ENCODE measurements around the gene MAPK8. TPM values are rescaled to one million over a fixed set of nuclear protein-coding genes. Genes with fewer than 3 reads are reported as not detected.
A peak's percentile ranks its signal among the peaks of the same experiment; 100 is the strongest.

Gene MAPK8
- total and polyA plus RNA-seq, 4 donors: 75.8 to 107 (median 88.7) TPM

DNA sequence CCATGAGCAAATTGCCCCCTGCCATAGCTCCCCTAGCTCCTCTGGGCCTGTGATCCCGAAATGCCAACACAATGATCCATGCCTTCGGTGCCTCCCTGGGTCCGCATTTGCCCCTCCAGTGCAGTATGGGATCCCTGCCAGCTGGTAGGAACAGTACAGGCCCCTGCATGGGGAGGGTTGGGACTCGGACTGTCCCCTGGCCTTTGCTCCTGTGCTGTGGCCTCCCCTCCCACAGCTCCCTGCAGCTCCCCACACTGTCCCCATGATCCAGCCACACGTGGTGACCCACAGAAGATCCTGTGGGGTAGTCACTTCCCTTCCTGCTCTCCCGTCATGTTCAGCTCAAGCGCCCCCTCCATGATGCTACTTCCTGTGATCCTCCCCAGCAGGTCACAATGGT, 140.3 kb downstream of the MAPK8 start:
- Histone ChIP-seq H3K9me3 (ENCODE audit: control insufficient read depth, insufficient read depth, low read length) (no peaks in the 10 kb centered on the region), H3K4me1 (ENCODE audit: control insufficient read depth, insufficient read depth, low read length) (peaks cover 15% of the 10 kb centered on the region), H3K27me3 (ENCODE audit: control insufficient read depth, insufficient read depth, low read length) (no peaks in the 10 kb centered on the region), H3K4me3 (ENCODE audit: low read depth, low read length) (no peak overlapping the region), H3K36me3 (ENCODE audit: control insufficient read depth, insufficient read depth, low read length) (peaks cover 41% of the 10 kb centered on the region), H3K27ac (ENCODE audit: low read depth, low read length) (no peak overlapping the region)
- DNase-seq (ENCODE audit: low read depth in 4 of 6, low spot score in 6 of 6): no peak
- WGBS (ENCODE audit: insufficient coverage): 93% methylated on average over 7 of the region's 7 CpGs

DNA sequence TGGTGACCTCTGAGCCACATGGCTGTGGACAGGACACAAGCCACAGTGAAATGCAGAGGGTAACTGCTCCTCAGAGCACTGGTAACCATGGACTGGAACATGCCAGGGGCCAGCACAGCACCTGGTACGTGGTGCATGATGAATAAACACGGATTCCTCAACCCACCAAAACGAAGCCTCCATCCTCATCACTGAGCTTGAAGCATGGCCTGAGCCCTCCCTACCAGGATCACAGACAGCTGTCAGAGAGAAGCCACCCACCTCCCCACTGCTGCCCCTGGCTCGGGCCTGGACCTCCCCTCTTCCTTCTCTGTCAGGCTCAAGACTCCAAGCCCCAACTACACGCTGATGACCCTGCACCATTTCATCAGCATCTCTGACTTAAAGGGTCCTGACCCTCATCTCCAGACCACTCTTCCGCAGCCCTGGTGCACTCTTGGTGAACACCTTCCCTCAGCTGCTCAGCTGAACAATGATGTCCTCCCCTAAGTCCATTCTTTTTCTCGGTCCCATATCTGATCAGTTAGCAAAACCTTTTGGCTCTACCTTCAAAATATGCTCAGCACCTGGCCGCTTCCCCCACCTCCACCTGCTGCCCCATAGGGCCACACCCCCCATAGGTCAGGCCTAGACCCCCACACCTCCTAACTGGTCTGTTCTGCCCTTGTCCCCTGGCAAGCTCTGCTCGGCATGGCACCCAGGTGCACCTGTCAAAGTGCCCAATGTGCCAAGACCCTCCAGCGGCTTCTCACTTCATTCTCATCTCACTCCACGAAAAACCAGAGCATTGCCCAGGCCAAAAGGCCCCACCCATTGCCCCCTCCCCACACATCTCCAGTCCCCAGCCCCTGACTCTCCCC, 141.1 kb downstream of the MAPK8 start:
- peaks cover 47% of the 10 kb centered on the region for H3K36me3 ChIP-seq (ENCODE audit: control insufficient read depth, insufficient read depth, low read length)
- no peak overlapping the region for H3K4me3 ChIP-seq (ENCODE audit: low read depth, low read length)
- peaks cover 10% of the 10 kb centered on the region for H3K4me1 ChIP-seq (ENCODE audit: control insufficient read depth, insufficient read depth, low read length)
- 93% methylated on average over 11 of the region's 11 CpGs for WGBS (ENCODE audit: insufficient coverage)
- H3K9me3 ChIP-seq (ENCODE audit: control insufficient read depth, insufficient read depth, low read length): no peaks in the 10 kb centered on the region
- no peaks in the 10 kb centered on the region for H3K27me3 ChIP-seq (ENCODE audit: control insufficient read depth, insufficient read depth, low read length)
- no peak for DNase-seq (ENCODE audit: low read depth in 4 of 6, low spot score in 6 of 6)
- H3K27ac ChIP-seq (ENCODE audit: low read depth, low read length): no peak overlapping the region

DNA sequence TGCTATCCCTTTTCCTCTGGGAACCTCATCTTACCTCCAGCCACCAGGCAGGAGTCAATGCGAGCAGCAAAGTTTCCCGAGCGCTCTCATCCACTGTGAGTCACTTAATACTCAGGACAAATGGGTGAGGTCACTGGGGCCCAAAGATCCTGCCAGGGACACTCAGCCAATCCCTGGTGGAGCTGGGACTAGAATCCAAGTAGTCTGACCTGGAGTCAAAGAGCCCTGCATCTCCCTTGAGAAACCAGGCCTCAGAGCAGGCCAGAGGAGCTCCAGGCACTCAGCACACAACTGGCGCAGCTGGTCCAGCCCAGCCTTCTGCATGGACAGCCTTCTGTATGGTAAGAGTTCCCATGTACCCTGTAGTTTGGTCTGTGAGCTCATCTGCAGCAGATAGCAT, 142.3 kb downstream of the MAPK8 start:
- Histone ChIP-seq H3K9me3 (ENCODE audit: control insufficient read depth, insufficient read depth, low read length) (no peaks in the 10 kb centered on the region), H3K27ac (ENCODE audit: low read depth, low read length) (no peak overlapping the region), H3K4me1 (ENCODE audit: control insufficient read depth, insufficient read depth, low read length) (peaks cover 7% of the 10 kb centered on the region), H3K36me3 (ENCODE audit: control insufficient read depth, insufficient read depth, low read length) (peaks cover 53% of the 10 kb centered on the region), H3K4me3 (ENCODE audit: low read depth, low read length) (no peak overlapping the region), H3K27me3 (ENCODE audit: control insufficient read depth, insufficient read depth, low read length) (no peaks in the 10 kb centered on the region)
- DNase-seq (ENCODE audit: low read depth in 4 of 6, low spot score in 6 of 6): no peak
- WGBS (ENCODE audit: insufficient coverage): 96% methylated on average over 3 of the region's 4 CpGs

DNA sequence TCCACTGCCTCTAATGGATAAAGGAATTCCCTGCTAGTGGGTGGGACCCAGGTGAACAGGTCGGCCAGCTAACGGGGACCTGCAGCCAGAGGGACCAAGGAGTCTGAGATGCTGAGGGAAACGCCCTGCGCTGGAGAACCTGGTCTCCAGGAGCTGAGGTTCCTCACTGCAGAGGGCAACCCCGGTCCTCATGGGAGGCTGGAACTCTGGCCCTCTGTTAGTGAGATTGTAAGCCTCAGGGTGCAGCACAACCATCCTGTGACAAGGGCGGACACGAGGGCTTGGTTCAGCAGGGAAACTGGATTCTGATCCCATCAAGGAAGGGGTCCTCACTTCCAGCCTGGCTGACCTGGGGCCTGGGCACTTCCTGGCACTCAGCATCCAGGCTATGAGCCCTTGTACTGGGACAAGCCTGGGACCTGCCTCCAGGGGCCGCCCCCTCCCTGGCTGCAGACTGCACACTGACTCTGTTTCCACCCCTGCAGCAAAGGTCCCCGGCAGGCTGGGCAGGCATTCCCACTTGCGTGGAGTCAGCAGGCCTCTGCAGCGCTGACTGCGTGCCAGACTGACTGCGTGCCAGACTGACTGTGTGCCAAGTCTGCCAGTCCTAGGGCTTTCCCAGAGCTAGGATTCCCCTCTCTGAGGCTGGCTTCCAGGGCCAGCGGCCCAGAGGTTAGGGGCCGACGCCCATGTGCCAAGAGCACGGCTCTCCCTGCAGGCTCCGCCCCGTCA, 143.2 kb downstream of the MAPK8 start:
- Histone ChIP-seq H3K4me1 (ENCODE audit: control insufficient read depth, insufficient read depth, low read length) (peaks cover 15% of the 10 kb centered on the region), H3K4me3 (ENCODE audit: low read depth, low read length) (no peak overlapping the region), H3K27ac (ENCODE audit: low read depth, low read length) (no peak overlapping the region), H3K9me3 (ENCODE audit: control insufficient read depth, insufficient read depth, low read length) (no peaks in the 10 kb centered on the region), H3K36me3 (ENCODE audit: control insufficient read depth, insufficient read depth, low read length) (peaks cover 52% of the 10 kb centered on the region), H3K27me3 (ENCODE audit: control insufficient read depth, insufficient read depth, low read length) (no peaks in the 10 kb centered on the region)
- peak in 1 of 6 donors; percentile 59 for DNase-seq (ENCODE audit: low read depth in 4 of 6, low spot score in 6 of 6)
- WGBS (ENCODE audit: insufficient coverage): 84% methylated on average over 19 of the region's 19 CpGs

GRCh38 chr10:48450233-48450740, 143.8 kb downstream of the MAPK8 start:
- H3K4me3 ChIP-seq (ENCODE audit: low read depth, low read length): no peak overlapping the region
- H3K27me3 ChIP-seq (ENCODE audit: control insufficient read depth, insufficient read depth, low read length): no peaks in the 10 kb centered on the region
- H3K4me1 ChIP-seq (ENCODE audit: control insufficient read depth, insufficient read depth, low read length): peaks cover 8% of the 10 kb centered on the region
- no peak for DNase-seq (ENCODE audit: low read depth in 4 of 6, low spot score in 6 of 6)
- no peaks in the 10 kb centered on the region for H3K9me3 ChIP-seq (ENCODE audit: control insufficient read depth, insufficient read depth, low read length)
- WGBS (ENCODE audit: insufficient coverage): 95% methylated on average over 46 of the region's 49 CpGs
- H3K27ac ChIP-seq (ENCODE audit: low read depth, low read length): no peak overlapping the region
- H3K36me3 ChIP-seq (ENCODE audit: control insufficient read depth, insufficient read depth, low read length): peaks cover 51% of the 10 kb centered on the region

GRCh38 chr10:48450741-48451466, 144.4 kb downstream of the MAPK8 start:
- WGBS (ENCODE audit: insufficient coverage): 91% methylated on average over 43 of the region's 43 CpGs
- Histone ChIP-seq H3K9me3 (ENCODE audit: control insufficient read depth, insufficient read depth, low read length) (no peaks in the 10 kb centered on the region), H3K4me3 (ENCODE audit: low read depth, low read length) (no peak overlapping the region), H3K27ac (ENCODE audit: low read depth, low read length) (no peak overlapping the region), H3K27me3 (ENCODE audit: control insufficient read depth, insufficient read depth, low read length) (no peaks in the 10 kb centered on the region), H3K4me1 (ENCODE audit: control insufficient read depth, insufficient read depth, low read length) (peaks cover 10% of the 10 kb centered on the region), H3K36me3 (ENCODE audit: control insufficient read depth, insufficient read depth, low read length) (peaks cover 46% of the 10 kb centered on the region)
- no peak for DNase-seq (ENCODE audit: low read depth in 4 of 6, low spot score in 6 of 6)

DNA sequence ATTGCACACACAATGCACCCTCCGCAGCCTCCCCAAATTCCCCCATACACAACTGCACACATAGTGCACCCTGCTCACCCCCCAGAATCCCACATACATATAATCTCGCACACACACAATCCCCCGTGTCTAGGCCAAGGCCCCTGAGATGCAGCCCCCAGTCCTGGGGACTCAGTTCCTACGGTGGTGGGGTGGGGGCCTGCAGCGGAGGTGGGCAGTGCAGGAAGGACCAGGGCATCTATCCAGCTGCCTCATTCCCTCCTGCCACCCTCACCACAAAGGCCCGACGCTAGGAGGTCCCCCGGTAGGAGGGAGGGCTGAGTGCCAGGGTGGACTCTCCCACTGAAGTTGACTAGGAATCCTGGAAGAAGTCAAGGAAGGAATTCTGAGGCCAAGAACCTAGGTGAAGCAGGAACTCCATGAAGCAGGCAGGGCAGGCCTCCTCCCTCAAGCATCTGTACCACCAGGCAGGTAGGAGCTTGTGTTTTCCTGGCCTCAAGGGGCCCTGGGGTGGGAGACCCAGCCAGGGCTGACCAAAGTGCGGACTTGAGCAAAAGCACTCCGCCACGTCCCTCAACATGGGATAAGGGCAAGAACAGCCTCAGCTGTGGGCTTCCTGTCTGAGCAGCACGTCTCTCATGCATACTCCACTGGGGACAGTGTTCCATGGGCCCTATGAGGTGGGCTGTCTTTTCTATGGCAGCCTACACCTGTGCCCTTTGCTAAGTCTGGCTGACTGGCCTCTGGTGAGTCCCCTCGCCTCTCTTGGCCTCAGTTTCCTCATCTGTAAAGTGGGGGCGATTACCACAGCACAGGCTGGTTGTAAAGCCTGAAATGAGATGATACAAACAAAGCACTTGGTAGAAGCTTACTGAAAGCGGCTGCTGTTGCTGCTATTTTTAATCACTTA, 145.7 kb downstream of the MAPK8 start:
- Histone ChIP-seq H3K4me3 (ENCODE audit: low read depth, low read length) (no peak overlapping the region), H3K36me3 (ENCODE audit: control insufficient read depth, insufficient read depth, low read length) (peaks cover 44% of the 10 kb centered on the region), H3K4me1 (ENCODE audit: control insufficient read depth, insufficient read depth, low read length) (peaks cover 23% of the 10 kb centered on the region), H3K9me3 (ENCODE audit: control insufficient read depth, insufficient read depth, low read length) (no peaks in the 10 kb centered on the region), H3K27me3 (ENCODE audit: control insufficient read depth, insufficient read depth, low read length) (no peaks in the 10 kb centered on the region), H3K27ac (ENCODE audit: low read depth, low read length) (no peak overlapping the region)
- 96% methylated on average over 6 of the region's 15 CpGs for WGBS (ENCODE audit: insufficient coverage)
- DNase-seq (ENCODE audit: low read depth in 4 of 6, low spot score in 6 of 6): no peak

- 93% methylated on average over 6 of the region's 6 CpGs for WGBS (ENCODE audit: insufficient coverage)
- Histone ChIP-seq H3K9me3 (ENCODE audit: control insufficient read depth, insufficient read depth, low read length) (no peaks in the 10 kb centered on the region), H3K27ac (ENCODE audit: low read depth, low read length) (no peak overlapping the region), H3K27me3 (ENCODE audit: control insufficient read depth, insufficient read depth, low read length) (no peaks in the 10 kb centered on the region), H3K4me3 (ENCODE audit: low read depth, low read length) (no peak overlapping the region), H3K36me3 (ENCODE audit: control insufficient read depth, insufficient read depth, low read length) (peaks cover 44% of the 10 kb centered on the region), H3K4me1 (ENCODE audit: control insufficient read depth, insufficient read depth, low read length) (peaks cover 27% of the 10 kb centered on the region)
- DNase-seq (ENCODE audit: low read depth in 4 of 6, low spot score in 6 of 6): no peak
Measured at GRCh38 chr10:48452879-48453412, 146.5 kb downstream of the MAPK8 start.
